ENCODE measurements around the gene ENPP1.

DNA sequence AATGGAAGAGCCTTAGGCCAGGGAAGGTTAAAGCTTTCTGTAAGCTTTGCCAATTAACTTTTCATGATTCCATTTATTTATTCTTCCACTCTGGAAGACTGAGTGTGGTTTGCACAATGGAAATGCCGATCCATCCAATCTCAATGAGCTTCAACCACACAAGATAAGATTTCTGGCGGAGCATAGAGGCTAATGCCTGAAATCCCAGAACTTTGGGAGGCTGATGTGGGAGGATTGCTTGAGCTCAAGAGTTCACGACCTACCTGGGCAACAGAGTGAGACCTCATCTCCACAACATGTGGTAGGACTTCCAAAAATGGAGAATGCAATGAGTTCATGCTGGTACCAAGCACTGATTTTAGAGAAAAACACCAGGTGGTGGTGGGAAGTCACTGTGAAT, 6.2 kb downstream of the ENPP1 start:
- TF ChIP-seq, protein P1, sequence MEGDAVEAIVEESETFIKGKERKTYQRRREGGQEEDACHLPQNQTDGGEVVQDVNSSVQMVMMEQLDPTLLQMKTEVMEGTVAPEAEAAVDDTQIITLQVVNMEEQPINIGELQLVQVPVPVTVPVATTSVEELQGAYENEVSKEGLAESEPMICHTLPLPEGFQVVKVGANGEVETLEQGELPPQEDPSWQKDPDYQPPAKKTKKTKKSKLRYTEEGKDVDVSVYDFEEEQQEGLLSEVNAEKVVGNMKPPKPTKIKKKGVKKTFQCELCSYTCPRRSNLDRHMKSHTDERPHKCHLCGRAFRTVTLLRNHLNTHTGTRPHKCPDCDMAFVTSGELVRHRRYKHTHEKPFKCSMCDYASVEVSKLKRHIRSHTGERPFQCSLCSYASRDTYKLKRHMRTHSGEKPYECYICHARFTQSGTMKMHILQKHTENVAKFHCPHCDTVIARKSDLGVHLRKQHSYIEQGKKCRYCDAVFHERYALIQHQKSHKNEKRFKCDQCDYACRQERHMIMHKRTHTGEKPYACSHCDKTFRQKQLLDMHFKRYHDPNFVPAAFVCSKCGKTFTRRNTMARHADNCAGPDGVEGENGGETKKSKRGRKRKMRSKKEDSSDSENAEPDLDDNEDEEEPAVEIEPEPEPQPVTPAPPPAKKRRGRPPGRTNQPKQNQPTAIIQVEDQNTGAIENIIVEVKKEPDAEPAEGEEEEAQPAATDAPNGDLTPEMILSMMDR (IDR thresholded peaks at IDR 0.05): no peak
- no peak for TF ChIP-seq POLR2A (IDR thresholded peaks at IDR 0.05; ENCODE audit: low read depth)
- TF ChIP-seq POLR2AphosphoS5 (IDR thresholded peaks at IDR 0.05): no peak

Data from esophagus muscularis mucosa (tissue), 3 donors.